ENCODE measurements around the gene HIBCH. TPM values are rescaled to one million over a fixed set of nuclear protein-coding genes. Genes with fewer than 3 reads are reported as not detected.
"Not testable (repeated sequence)": the region's sequence is repeated elsewhere in the genome, so short reads cannot be mapped to it uniquely, and the experiment has no call there.

Gene HIBCH
- total RNA-seq, 2 experiments from 2014 or later = 15.6 to 29.7 TPM

DNA sequence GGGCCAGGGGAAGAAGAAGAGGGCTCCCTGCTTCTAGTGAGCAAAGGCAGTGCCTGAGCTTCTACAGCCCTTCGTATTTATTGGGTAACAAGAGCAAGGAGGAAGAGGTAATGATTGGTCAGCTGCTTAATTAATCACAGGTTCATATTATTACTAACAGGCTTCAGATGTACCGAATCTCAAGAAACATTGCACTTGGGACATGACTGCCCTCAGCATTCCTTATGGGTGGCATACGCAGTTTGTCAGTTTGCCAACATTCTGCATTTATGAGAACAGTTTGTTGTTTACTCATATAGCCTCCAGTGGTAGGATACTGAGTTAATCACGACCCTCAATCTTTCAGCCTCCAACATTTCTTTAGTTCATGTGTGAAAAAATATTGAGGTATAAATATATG lies 84.5 kb downstream of the HIBCH start:
- Histone ChIP-seq H2AFZ (ENCODE audit: low read length) (no peak overlapping the region), H3K36me3 (ENCODE audit: insufficient read depth, low read length) (no peaks in the 10 kb centered on the region), H3K79me2 (ENCODE audit: insufficient read depth, low read depth, low read length) (no peaks in the 10 kb centered on the region), H3K4me1 (ENCODE audit: insufficient read depth, low read length, poor library complexity, severe bottlenecking) (no peaks in the 10 kb centered on the region), H4K20me1 (ENCODE audit: insufficient read depth, low read length) (no peaks in the 10 kb centered on the region), H3K4me2 (ENCODE audit: low read length) (no peak overlapping the region), H3K9me2 (ENCODE audit: insufficient read depth, low read length) (no peaks in the 10 kb centered on the region), H3K9me3 (ENCODE audit: low read length) (no peaks in the 10 kb centered on the region), H3K4me3 (ENCODE audit: low read depth, low read length, poor library complexity, severe bottlenecking) (no peak overlapping the region), H3K27ac (ENCODE audit: low read depth, low read length, poor library complexity, severe bottlenecking) (no peak overlapping the region)
- POLR2A ChIA-PET = no interaction called here
- CTCF ChIA-PET (ENCODE audit: unreplicated experiment) = no interaction called here
- no TSS peak for BruUV-seq (replicated peaks)
- no peak for TF ChIP-seq EZH2phosphoT487 (IDR thresholded peaks at IDR 0.05; ENCODE audit: borderline replicate concordance, low read depth, low read length)
- TF ChIP-seq, protein P1, sequence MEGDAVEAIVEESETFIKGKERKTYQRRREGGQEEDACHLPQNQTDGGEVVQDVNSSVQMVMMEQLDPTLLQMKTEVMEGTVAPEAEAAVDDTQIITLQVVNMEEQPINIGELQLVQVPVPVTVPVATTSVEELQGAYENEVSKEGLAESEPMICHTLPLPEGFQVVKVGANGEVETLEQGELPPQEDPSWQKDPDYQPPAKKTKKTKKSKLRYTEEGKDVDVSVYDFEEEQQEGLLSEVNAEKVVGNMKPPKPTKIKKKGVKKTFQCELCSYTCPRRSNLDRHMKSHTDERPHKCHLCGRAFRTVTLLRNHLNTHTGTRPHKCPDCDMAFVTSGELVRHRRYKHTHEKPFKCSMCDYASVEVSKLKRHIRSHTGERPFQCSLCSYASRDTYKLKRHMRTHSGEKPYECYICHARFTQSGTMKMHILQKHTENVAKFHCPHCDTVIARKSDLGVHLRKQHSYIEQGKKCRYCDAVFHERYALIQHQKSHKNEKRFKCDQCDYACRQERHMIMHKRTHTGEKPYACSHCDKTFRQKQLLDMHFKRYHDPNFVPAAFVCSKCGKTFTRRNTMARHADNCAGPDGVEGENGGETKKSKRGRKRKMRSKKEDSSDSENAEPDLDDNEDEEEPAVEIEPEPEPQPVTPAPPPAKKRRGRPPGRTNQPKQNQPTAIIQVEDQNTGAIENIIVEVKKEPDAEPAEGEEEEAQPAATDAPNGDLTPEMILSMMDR (conservative IDR thresholded peaks at IDR 0.05; ENCODE audit: low read length) = no peak
- DNase-seq (ENCODE audit: low spot score) = no peak
- intact Hi-C loops (cut with micrococcal nuclease; ENCODE audit: unreplicated experiment) = no loop called here

DNA sequence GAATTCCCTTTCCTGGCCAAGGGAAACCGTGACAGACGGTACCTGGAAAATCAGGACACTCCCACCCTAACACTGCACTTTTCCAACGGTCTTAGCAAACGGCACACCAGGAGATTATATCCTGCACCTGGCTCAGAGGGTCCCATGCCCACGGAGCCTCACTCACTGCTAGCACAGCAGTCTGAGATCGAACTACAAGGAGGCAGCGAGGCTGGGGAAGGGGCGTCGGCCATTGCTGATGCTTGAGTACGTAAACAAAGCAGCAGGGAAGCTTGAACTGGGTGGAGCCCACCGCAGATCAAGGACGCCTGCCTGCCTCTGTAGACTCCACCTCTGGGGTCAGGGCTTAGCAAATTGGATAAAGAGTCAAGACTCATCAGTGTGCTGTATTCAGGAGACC lies 95.6 kb downstream of the HIBCH start:
- H3K27ac ChIP-seq (ENCODE audit: low read depth, low read length, poor library complexity, severe bottlenecking); H3K9me2 ChIP-seq (ENCODE audit: insufficient read depth, low read length); H3K4me3 ChIP-seq (ENCODE audit: low read depth, low read length, poor library complexity, severe bottlenecking); H3K79me2 ChIP-seq (ENCODE audit: insufficient read depth, low read depth, low read length); intact Hi-C loops (cut with micrococcal nuclease; ENCODE audit: unreplicated experiment); H3K4me2 ChIP-seq (ENCODE audit: low read length); H3K9me3 ChIP-seq (ENCODE audit: low read length); BruUV-seq (replicated peaks); POLR2A ChIA-PET; H3K36me3 ChIP-seq (ENCODE audit: insufficient read depth, low read length); DNase-seq (ENCODE audit: low spot score); H3K4me1 ChIP-seq (ENCODE audit: insufficient read depth, low read length, poor library complexity, severe bottlenecking); H4K20me1 ChIP-seq (ENCODE audit: insufficient read depth, low read length); CTCF ChIA-PET (ENCODE audit: unreplicated experiment); H2AFZ ChIP-seq (ENCODE audit: low read length): not testable (repeated sequence)

DNA sequence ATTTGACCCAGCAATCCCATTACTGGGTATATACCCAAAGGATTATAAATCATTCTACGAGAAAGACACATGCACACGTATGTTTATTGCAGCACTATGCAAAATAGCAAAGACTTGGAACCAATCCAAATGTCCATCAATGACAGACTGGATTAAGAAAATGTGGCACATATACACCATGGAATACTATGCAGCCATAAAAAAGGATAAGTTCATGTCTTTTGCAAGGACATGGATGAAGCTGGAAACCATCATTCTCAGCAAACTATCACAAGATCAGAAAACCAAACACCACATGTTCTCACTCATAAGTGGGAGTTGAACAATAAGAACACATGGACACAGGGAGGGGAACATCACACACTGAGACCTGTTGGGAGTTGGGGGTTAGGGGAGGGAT lies 96.9 kb downstream of the HIBCH start:
- H3K79me2 ChIP-seq (ENCODE audit: insufficient read depth, low read depth, low read length); H3K4me3 ChIP-seq (ENCODE audit: low read depth, low read length, poor library complexity, severe bottlenecking); CTCF ChIA-PET (ENCODE audit: unreplicated experiment); H3K4me1 ChIP-seq (ENCODE audit: insufficient read depth, low read length, poor library complexity, severe bottlenecking); H2AFZ ChIP-seq (ENCODE audit: low read length); H3K4me2 ChIP-seq (ENCODE audit: low read length); intact Hi-C loops (cut with micrococcal nuclease; ENCODE audit: unreplicated experiment); DNase-seq (ENCODE audit: low spot score); H3K27ac ChIP-seq (ENCODE audit: low read depth, low read length, poor library complexity, severe bottlenecking); H3K9me2 ChIP-seq (ENCODE audit: insufficient read depth, low read length); H4K20me1 ChIP-seq (ENCODE audit: insufficient read depth, low read length); H3K36me3 ChIP-seq (ENCODE audit: insufficient read depth, low read length); BruUV-seq (replicated peaks); H3K9me3 ChIP-seq (ENCODE audit: low read length): not testable (repeated sequence)
- POLR2A ChIA-PET = interaction anchor here (1.0 kb wide), 1 partner anchor 33 kb away, joined by 3 read pairs; no protein-coding TSS in a partner anchor

DNA sequence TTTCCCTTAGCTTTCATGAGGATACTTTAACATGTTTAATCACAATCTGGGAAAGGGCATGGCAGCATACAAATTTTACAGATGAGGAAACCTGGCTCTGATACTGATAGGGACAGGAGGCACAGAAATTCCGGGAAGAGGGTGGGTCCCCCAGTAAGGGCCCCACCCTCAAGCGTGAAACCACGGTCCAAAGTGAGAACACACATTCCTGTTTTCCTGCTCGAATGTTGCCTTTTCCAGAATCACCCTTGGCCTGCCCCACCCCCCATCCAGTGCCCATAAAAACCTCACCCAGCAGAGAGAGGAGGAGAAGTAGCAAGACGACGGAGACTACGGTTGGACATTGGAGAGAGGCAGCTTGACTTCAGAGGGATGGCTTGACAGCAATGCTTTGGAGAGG lies 98.2 kb downstream of the HIBCH start:
- Histone ChIP-seq H3K36me3 (ENCODE audit: insufficient read depth, low read length) (no peaks in the 10 kb centered on the region), H2AFZ (ENCODE audit: low read length) (no peak overlapping the region), H3K4me2 (ENCODE audit: low read length) (no peak overlapping the region), H3K9me2 (ENCODE audit: insufficient read depth, low read length) (no peaks in the 10 kb centered on the region), H3K27ac (ENCODE audit: low read depth, low read length, poor library complexity, severe bottlenecking) (no peak overlapping the region), H3K4me1 (ENCODE audit: insufficient read depth, low read length, poor library complexity, severe bottlenecking) (peaks cover 4% of the 10 kb centered on the region), H3K79me2 (ENCODE audit: insufficient read depth, low read depth, low read length) (no peaks in the 10 kb centered on the region), H4K20me1 (ENCODE audit: insufficient read depth, low read length) (no peaks in the 10 kb centered on the region), H3K4me3 (ENCODE audit: low read depth, low read length, poor library complexity, severe bottlenecking) (no peak overlapping the region), H3K9me3 (ENCODE audit: low read length) (no peaks in the 10 kb centered on the region)
- BruUV-seq (replicated peaks) = no TSS peak
- POLR2A ChIA-PET = interaction anchor here (1.0 kb wide), 1 partner anchor 8 kb away, joined by 5 read pairs; no protein-coding TSS in a partner anchor
- DNase-seq (ENCODE audit: low spot score) = no peak
- intact Hi-C loops (cut with micrococcal nuclease; ENCODE audit: unreplicated experiment) = no loop called here
- CTCF ChIA-PET (ENCODE audit: unreplicated experiment) = no interaction called here
- no peak for TF ChIP-seq EZH2phosphoT487 (IDR thresholded peaks at IDR 0.05; ENCODE audit: borderline replicate concordance, low read depth, low read length)
- TF ChIP-seq, protein P1 (conservative IDR thresholded peaks at IDR 0.05; ENCODE audit: low read length) = no peak
